WI38 (cell line): ENCODE measurements around the gene RHEBL1.

ENCODE experiments used
- H3K4me3 ChIP-seq: 2 replicates; pipeline ENCODE4 v1.5.1; 2011; ENCODE audit warnings: low read depth, mild to moderate bottlenecking, control low read depth, low read length
- TF ChIP-seq, protein P1 (sequence below): IDR thresholded peaks from 2 replicates; pipeline ENCODE4 v1.5.1; 2012; ENCODE audit warnings: low read depth, mild to moderate bottlenecking, control low read depth, low read length

The RHEBL1 gene

DNA sequence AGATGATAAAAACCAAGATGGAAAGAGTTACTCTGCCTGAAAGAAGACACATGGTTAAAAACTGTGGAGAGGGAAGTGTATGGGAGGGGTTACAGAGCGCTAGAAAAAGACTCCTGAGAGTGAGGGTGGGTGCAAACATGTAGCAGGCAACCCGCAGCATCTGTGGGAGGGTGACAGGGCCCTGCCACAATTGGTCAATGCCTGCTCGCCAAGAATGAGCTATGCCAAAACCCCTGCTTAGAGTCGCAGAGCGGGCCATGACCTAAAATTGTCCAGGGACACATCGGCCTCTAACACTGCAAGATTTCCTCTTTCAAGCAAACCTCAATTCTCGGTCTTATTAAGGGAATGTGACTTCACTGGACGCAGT, 51.9 kb downstream of the RHEBL1 start:
- TF ChIP-seq, protein P1, sequence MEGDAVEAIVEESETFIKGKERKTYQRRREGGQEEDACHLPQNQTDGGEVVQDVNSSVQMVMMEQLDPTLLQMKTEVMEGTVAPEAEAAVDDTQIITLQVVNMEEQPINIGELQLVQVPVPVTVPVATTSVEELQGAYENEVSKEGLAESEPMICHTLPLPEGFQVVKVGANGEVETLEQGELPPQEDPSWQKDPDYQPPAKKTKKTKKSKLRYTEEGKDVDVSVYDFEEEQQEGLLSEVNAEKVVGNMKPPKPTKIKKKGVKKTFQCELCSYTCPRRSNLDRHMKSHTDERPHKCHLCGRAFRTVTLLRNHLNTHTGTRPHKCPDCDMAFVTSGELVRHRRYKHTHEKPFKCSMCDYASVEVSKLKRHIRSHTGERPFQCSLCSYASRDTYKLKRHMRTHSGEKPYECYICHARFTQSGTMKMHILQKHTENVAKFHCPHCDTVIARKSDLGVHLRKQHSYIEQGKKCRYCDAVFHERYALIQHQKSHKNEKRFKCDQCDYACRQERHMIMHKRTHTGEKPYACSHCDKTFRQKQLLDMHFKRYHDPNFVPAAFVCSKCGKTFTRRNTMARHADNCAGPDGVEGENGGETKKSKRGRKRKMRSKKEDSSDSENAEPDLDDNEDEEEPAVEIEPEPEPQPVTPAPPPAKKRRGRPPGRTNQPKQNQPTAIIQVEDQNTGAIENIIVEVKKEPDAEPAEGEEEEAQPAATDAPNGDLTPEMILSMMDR: no peak

DNA sequence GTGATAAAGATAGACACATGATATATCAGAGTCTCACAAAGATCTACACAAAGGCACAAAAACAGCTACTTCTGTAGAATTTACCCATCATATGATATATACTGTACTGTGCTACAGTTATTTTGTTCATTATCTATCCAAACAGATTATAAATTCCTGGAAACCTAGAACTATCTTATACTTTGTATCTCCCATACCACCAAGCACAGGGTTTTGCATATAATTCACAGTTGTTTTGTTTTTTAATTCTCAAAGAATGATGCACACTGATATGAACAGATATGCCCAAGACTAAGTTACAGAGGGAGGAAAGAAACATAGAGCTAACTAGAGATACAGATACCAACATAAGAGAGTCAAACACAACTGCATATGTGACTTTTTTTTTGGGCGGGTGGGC, 54.6 kb downstream of the RHEBL1 start:
- TF ChIP-seq, protein P1: no peak
- no peak overlapping the region for H3K4me3 ChIP-seq

More for the DNA sequence above, 51.9 kb downstream of the RHEBL1 start:
- H3K4me3 ChIP-seq: peak overlapping the region; percentile 94
